Prostate gland (tissue), 2 donors: Measurements from ENCODE around the gene BCR. TPM values are rescaled to one million over a fixed set of nuclear protein-coding genes. Genes with fewer than 3 reads are reported as not detected.

Experiments
- DNase-seq: peaks from one replicate; pipeline ENCODE4 v3.0.0-alpha.2; 2019; ENCODE audit warnings: low spot score
- H3K27ac ChIP-seq, 2 donors: fragments of 200-600 bp; sonication (generic); 2 replicates each; pipeline ENCODE4 v1.5.1; 2017 to 2019
- H3K27me3 ChIP-seq: fragments of 200-600 bp; sonication (generic); replicated peaks from 2 replicates; pipeline ENCODE4 v1.5.1; 2019; ENCODE audit not compliant: insufficient read depth
- H3K36me3 ChIP-seq, 2 donors: fragments of 200-600 bp; sonication (generic); 1 replicate in 1 of 2; 2 replicates in 1 of 2; pipeline versions ENCODE4 v1.5.1 to v1.8.1; 2017 to 2019
- H3K4me1 ChIP-seq: fragments of 200-600 bp; sonication (generic); replicated peaks from 2 replicates; pipeline ENCODE4 v1.5.1; 2019
- H3K4me3 ChIP-seq, 2 donors: fragments of 200-600 bp; sonication (generic); 2 replicates each; pipeline ENCODE4 v1.5.1; 2017 to 2019
- H3K9me3 ChIP-seq: fragments of 200-600 bp; sonication (generic); 2 replicates; pipeline ENCODE4 v1.5.1; 2017
- POLR2A ChIP-seq: fragments of 450-650 bp; IDR thresholded peaks from one replicate; pipeline ENCODE4 v1.6.1; 2016; ENCODE audit warnings: antibody characterized with exemption, mild to moderate bottlenecking
- POLR2AphosphoS5 ChIP-seq: sonication (generic); formaldehyde crosslinking; IDR thresholded peaks from one replicate; pipeline ENCODE4 v1.6.1; 2017; ENCODE audit warnings: antibody characterized with exemption
- WGBS: methylation state at CpG from one replicate; pipeline ENCODE4 v1.1.5; 2018; 5-methylcytosine and 5-hydroxymethylcytosine counted together
- intact Hi-C: fragments of 100-400 bp; cut with DNase I; formaldehyde crosslinking; loops from one replicate; pipeline ENCODE4 v1.14.2; 2022
- total RNA-seq, 2 donors: library from RNA; depleted of rRNA; stranded (reverse); fragments of >200 nt; gene quantifications; one replicate each; pipeline ENCODE4 v1.1.0, GENCODE V29; 2016
- TF ChIP-seq, protein P1 (sequence below), 4 experiments: fragments of 200-600 bp in 2 of 4; fragments of 450-650 bp in 2 of 4; sonication (generic) in 2 of 4; IDR thresholded peaks; 1 replicate in 3 of 4; 2 replicates in 1 of 4; pipeline ENCODE4 v1.5.1; 2016 to 2019; ENCODE audit warnings: antibody characterized with exemption in 4 of 4, mild to moderate bottlenecking in 2 of 4, moderate library complexity in 2 of 4

Gene BCR
- total RNA-seq, 2 donors from 2014 or later = 32.7 to 88.8 TPM

DNA sequence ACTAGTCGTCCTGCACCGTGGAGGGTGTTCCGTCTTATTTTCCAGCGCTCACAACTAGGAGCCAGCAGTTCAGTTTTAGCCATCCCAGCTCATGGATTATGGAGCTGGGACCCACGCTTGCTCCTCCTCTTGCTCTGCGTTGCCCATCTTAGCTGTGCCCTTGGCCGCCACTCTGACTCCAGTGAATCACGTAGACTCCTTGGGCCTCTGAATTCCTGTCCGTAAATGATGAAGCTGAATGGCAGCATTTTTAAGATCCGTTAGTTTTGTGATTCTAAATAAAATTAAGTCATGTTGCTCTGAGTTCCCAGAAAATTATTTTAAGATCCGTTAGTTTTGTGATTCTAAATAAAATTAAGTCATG, 23.8 kb downstream of the BCR start:
- 89% methylated on average over 11 of the region's 11 CpGs for WGBS
- intact Hi-C loops = no loop called here
- no peak for DNase-seq
- TF ChIP-seq POLR2AphosphoS5 = no peak
- TF ChIP-seq, protein P1, sequence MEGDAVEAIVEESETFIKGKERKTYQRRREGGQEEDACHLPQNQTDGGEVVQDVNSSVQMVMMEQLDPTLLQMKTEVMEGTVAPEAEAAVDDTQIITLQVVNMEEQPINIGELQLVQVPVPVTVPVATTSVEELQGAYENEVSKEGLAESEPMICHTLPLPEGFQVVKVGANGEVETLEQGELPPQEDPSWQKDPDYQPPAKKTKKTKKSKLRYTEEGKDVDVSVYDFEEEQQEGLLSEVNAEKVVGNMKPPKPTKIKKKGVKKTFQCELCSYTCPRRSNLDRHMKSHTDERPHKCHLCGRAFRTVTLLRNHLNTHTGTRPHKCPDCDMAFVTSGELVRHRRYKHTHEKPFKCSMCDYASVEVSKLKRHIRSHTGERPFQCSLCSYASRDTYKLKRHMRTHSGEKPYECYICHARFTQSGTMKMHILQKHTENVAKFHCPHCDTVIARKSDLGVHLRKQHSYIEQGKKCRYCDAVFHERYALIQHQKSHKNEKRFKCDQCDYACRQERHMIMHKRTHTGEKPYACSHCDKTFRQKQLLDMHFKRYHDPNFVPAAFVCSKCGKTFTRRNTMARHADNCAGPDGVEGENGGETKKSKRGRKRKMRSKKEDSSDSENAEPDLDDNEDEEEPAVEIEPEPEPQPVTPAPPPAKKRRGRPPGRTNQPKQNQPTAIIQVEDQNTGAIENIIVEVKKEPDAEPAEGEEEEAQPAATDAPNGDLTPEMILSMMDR (IDR thresholded peaks at IDR 0.05) = no peak
- TF ChIP-seq POLR2A = no peak
- Histone ChIP-seq H3K27ac (peak overlapping the region in 1 of 2 donors; percentile 53), H3K36me3 (no peaks in the 10 kb centered on the region), H3K9me3 (no peaks in the 10 kb centered on the region), H3K27me3 (no peaks in the 10 kb centered on the region), H3K4me3 (no peak overlapping the region), H3K4me1 (peaks cover 3% of the 10 kb centered on the region)

DNA sequence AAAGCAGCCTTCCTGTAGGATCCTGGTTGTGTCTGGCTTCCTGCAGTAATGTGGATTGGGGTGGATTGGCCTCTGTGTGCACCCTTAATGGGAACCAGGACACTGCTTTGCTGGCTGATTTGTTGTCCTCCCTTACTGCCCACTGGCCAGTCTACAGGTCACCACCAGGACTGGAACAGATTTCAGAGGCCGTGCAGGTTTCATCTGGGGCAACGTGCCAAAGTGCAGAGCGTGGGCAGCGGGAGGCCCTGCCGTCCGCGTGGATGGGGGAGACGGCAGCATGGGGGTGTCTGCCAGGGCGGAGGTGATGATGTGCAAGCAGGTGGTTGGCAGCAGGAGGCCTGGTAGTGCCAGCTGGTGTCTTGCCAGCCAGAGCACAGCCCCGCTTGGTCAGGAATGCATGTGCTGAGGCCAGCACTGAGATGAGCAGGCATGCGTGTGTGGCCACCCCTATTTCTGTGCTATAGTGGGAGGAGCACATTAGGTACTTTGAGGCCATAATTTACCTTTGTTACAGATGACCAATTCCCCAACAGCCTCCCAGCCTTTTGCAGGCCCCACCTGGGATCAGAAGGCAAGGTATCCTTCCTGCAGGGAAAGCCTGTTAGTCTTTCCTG, 24.3 kb downstream of the BCR start:
- WGBS = 20% methylated on average over 10 of the region's 11 CpGs
- DNase-seq = no peak

DNA sequence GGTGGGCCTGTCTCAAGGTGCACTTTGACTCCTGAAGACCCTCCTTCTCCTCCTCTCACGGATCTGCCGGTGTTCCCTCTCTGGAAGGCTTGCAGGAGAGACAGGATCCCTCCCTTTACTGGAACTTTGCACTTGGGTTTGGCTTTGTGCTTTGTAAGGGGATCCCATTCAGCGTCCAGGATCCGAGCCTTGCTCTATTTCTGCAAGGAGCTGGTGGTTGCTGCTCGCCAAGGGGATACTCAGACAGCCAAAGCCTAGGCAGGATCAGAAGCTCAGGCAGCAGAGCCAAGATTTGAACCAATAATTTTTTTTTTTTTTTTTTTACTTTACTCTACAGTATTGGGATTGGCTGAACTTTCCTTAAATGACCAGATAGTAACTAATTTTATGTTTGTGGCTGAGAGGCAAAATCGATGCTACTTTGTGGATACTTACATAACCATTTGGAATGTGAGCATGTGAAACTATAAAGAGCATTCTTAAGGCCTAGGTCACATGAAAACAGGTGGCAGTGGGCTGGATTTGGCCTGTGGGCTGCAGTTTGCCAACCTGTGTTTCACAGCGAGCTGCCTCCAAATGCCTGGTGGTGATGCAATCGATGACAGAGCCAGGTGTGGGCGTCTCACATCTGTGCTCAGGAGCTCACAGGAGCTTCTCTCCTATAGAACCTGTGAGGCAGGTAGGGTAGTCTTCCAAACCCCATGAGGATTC, 25.2 kb downstream of the BCR start:
- TF ChIP-seq, protein P1 (IDR thresholded peaks at IDR 0.05) = no peak
- TF ChIP-seq POLR2AphosphoS5 (peak; percentile 44), POLR2A (no peak)
- H3K4me1 ChIP-seq = peaks cover 3% of the 10 kb centered on the region
- no peaks in the 10 kb centered on the region for H3K9me3 ChIP-seq
- H3K36me3 ChIP-seq = no peaks in the 10 kb centered on the region
- H3K27me3 ChIP-seq = no peaks in the 10 kb centered on the region
- H3K27ac ChIP-seq = no peak overlapping the region
- DNase-seq = no peak
- H3K4me3 ChIP-seq = no peak overlapping the region
- intact Hi-C loops = no loop called here
- WGBS = 48% methylated on average over 9 of the region's 9 CpGs

More for the DNA sequence above, 24.3 kb downstream of the BCR start:
- no peak overlapping the region for H3K4me3 ChIP-seq
- no peaks in the 10 kb centered on the region for H3K36me3 ChIP-seq
- H3K27ac ChIP-seq = no peak overlapping the region
- H3K27me3 ChIP-seq = no peaks in the 10 kb centered on the region
- H3K4me1 ChIP-seq = peaks cover 3% of the 10 kb centered on the region
- intact Hi-C loops = no loop called here
- no peak for TF ChIP-seq POLR2A
- TF ChIP-seq POLR2AphosphoS5 = no peak
- TF ChIP-seq, protein P1 (IDR thresholded peaks at IDR 0.05) = no peak
- H3K9me3 ChIP-seq = no peaks in the 10 kb centered on the region

DNA sequence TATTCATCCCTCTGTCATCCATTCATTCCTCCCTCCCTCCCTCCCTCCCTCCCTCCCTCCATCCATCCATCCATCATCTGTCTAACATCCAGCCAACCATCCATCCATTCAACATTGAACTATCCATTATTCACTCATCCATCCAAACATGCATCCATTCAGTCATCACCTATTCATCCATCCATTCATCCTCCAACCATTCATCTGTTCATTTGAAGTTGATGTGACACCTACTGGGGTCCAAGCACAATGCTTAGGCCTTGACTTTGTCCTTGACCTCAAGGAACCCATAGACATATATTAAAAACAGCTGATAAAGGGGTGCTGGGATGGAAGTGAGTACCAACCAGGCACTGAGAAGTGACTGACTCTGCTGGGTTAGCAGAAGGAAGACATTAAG, 26.6 kb downstream of the BCR start:
- Histone ChIP-seq H3K4me1 (peaks cover 3% of the 10 kb centered on the region), H3K36me3 (no peaks in the 10 kb centered on the region), H3K27me3 (no peaks in the 10 kb centered on the region), H3K9me3 (no peaks in the 10 kb centered on the region), H3K27ac (no peak overlapping the region), H3K4me3 (no peak overlapping the region)
- no peak for DNase-seq
- intact Hi-C loops = no loop called here
- TF ChIP-seq, protein P1 (IDR thresholded peaks at IDR 0.05) = no peak
- TF ChIP-seq POLR2AphosphoS5 = no peak
- TF ChIP-seq POLR2A = no peak
